Neural crest cell (in vitro differentiated cells): ENCODE results near the gene RERE. TPM values are rescaled to one million over a fixed set of nuclear protein-coding genes. Genes with fewer than 3 reads are reported as not detected.

Experiments
- DNase-seq: peaks from one replicate; pipeline ENCODE4 v3.0.0; 2021; ENCODE audit warnings: low read depth, mixed read lengths, low spot score
- H3K27ac Mint-ChIP-seq: one replicate; pipeline ENCODE4 v1.8.0; 2021; ENCODE audit warnings: mild to moderate bottlenecking, mixed read lengths; ENCODE audit not compliant: unreplicated experiment
- H3K27me3 Mint-ChIP-seq: 2 replicates; pipeline ENCODE4 v1.8.0; 2021; ENCODE audit warnings: low read depth, mild to moderate bottlenecking, mixed read lengths
- H3K36me3 Mint-ChIP-seq: 2 replicates; pipeline ENCODE4 v1.8.0; 2021; ENCODE audit warnings: low read depth, mild to moderate bottlenecking, mixed read lengths
- H3K4me1 Mint-ChIP-seq: 2 replicates; pipeline ENCODE4 v1.8.0; 2021; ENCODE audit warnings: mixed read lengths
- H3K4me3 Mint-ChIP-seq: one replicate; pipeline ENCODE4 v1.8.0; 2021; ENCODE audit warnings: mild to moderate bottlenecking, mixed read lengths
- H3K9me3 Mint-ChIP-seq: 2 replicates; pipeline ENCODE4 v1.8.0; 2021; ENCODE audit warnings: mixed read lengths
- CTCF ChIP-seq: fragments of 200-600 bp; sonication (generic); conservative IDR thresholded peaks from 2 replicates; pipeline ENCODE4 v1.5.0; 2021; ENCODE audit warnings: antibody characterized with exemption, mild to moderate bottlenecking
- total RNA-seq: library from RNA; stranded (reverse); gene quantifications from 2 replicates; pipeline ENCODE4 v1.2.1, GENCODE V29; 2021

RERE gene
- total RNA-seq, 1 donor from 2014 or later, result 122 TPM

- no peak for DNase-seq
- no peak for TF ChIP-seq CTCF
- H3K4me3 Mint-ChIP-seq, result peak overlapping the region; percentile 10
- peaks cover 28% of the 10 kb centered on the region for H3K4me1 Mint-ChIP-seq
- peaks cover 10% of the 10 kb centered on the region for H3K36me3 Mint-ChIP-seq
- H3K9me3 Mint-ChIP-seq, result peaks cover 7% of the 10 kb centered on the region
- peaks cover 10% of the 10 kb centered on the region for H3K27me3 Mint-ChIP-seq
- H3K27ac Mint-ChIP-seq, result no peak overlapping the region
Measured at GRCh38 chr1:8344893-8345507, 472.4 kb downstream of the RERE start.

- Mint-ChIP-seq H3K4me1 (peaks cover 23% of the 10 kb centered on the region), H3K36me3 (peaks cover 10% of the 10 kb centered on the region), H3K27ac (no peak overlapping the region), H3K9me3 (peaks cover 7% of the 10 kb centered on the region), H3K27me3 (peaks cover 6% of the 10 kb centered on the region), H3K4me3 (no peak overlapping the region)
- DNase-seq, result no peak
- no peak for TF ChIP-seq CTCF
Measured at GRCh38 chr1:8343464-8344001, 473.9 kb downstream of the RERE start.

- Mint-ChIP-seq H3K27ac (peak overlapping the region; percentile 83), H3K4me1 (peaks cover 21% of the 10 kb centered on the region), H3K27me3 (peaks cover 6% of the 10 kb centered on the region), H3K36me3 (peaks cover 10% of the 10 kb centered on the region), H3K9me3 (peaks cover 7% of the 10 kb centered on the region), H3K4me3 (no peak overlapping the region)
- no peak for TF ChIP-seq CTCF
- no peak for DNase-seq
Measured at GRCh38 chr1:8343044-8343443, 474.4 kb downstream of the RERE start.

- peaks cover 12% of the 10 kb centered on the region for H3K36me3 Mint-ChIP-seq
- DNase-seq, result no peak
- peaks cover 6% of the 10 kb centered on the region for H3K27me3 Mint-ChIP-seq
- no peak for TF ChIP-seq CTCF
- H3K4me3 Mint-ChIP-seq, result no peak overlapping the region
- no peak overlapping the region for H3K27ac Mint-ChIP-seq
- peaks cover 14% of the 10 kb centered on the region for H3K4me1 Mint-ChIP-seq
- H3K9me3 Mint-ChIP-seq, result peaks cover 7% of the 10 kb centered on the region
Measured at GRCh38 chr1:8342325-8342724, 475.1 kb downstream of the RERE start.

GRCh38 chr1:8340448-8340847, 477.0 kb downstream of the RERE start:
- H3K27me3 Mint-ChIP-seq, result no peaks in the 10 kb centered on the region
- peaks cover 8% of the 10 kb centered on the region for H3K9me3 Mint-ChIP-seq
- peaks cover 15% of the 10 kb centered on the region for H3K36me3 Mint-ChIP-seq
- TF ChIP-seq CTCF, result no peak
- no peak for DNase-seq
- no peak overlapping the region for H3K4me3 Mint-ChIP-seq
- H3K27ac Mint-ChIP-seq, result no peak overlapping the region
- H3K4me1 Mint-ChIP-seq, result peaks cover 14% of the 10 kb centered on the region
